ENCODE results near the gene MGA. TPM values are rescaled to one million over a fixed set of nuclear protein-coding genes. Genes with fewer than 3 reads are reported as not detected.
A peak's percentile ranks its signal among the peaks of the same experiment; 100 is the strongest.

The MGA gene
- total and polyA plus RNA-seq, 2 donors (not counting 1 experiment from before 2014, with no cell fraction given) = 6.5 to 33.7 TPM

DNA sequence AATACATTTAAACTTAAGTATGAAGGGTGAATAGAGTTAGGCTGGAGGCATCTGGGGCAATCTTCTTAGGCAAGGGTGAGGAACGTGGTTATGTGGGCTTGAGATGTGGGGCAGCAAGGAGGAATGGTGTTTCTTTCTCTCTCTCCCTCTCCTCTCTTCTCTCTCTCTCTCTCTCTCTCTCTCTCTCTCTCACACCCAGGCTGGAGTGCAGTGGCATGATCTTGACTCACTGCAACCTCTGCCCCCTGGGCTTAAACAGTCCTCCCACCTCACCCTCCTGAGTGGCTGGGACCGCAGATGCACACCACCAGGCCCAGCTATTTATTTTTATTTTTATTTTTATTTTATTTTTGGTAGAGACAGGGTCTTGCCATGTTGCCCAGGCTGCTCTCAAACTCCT is 4.0 kb upstream of the MGA start:
- Histone ChIP-seq H3K4me3 (replicated peaks in 1 of 4; ENCODE audit: control extremely low read depth in 1 of 4, insufficient read depth in 1 of 4, low read depth in 3 of 4, low read length in 4 of 4) (no peak overlapping the region), H3K9me3 (ENCODE audit: control insufficient read depth, insufficient read depth, low read depth, low read length) (no peaks in the 10 kb centered on the region), H3K27ac (ENCODE audit: insufficient read depth, low read length) (no peak overlapping the region), H3K27me3 (ENCODE audit: control insufficient read depth, insufficient read depth, low read length) (no peaks in the 10 kb centered on the region), H3K9ac (ENCODE audit: insufficient read depth, low read length) (no peak overlapping the region), H4K20me1 (ENCODE audit: control insufficient read depth, extremely low read depth, insufficient read depth, low read length) (no peaks in the 10 kb centered on the region), H3K79me2 (ENCODE audit: control insufficient read depth, insufficient read depth, low read length) (peaks cover 2% of the 10 kb centered on the region), H2AFZ (ENCODE audit: low read length) (no peak overlapping the region), H3K4me2 (ENCODE audit: extremely low read depth, insufficient read depth, low read length) (peak overlapping the region; percentile 44), H3K4me1 (ENCODE audit: control insufficient read depth, extremely low read depth, insufficient read depth, low read length) (peaks cover 5% of the 10 kb centered on the region), H3K36me3 (ENCODE audit: control insufficient read depth, insufficient read depth, low read length) (no peaks in the 10 kb centered on the region)
- DNase-seq (ENCODE audit: low read depth in 2 of 2) = peak; percentile 44 to 67
- no peak for TF ChIP-seq EZH2 (IDR thresholded peaks at IDR 0.05; ENCODE audit: low read length, missing control alignments)
- TF ChIP-seq CTCF (conservative IDR thresholded peaks at IDR 0.05 in 1 of 2, IDR thresholded peaks at IDR 0.05 in 1 of 2; ENCODE audit: low read depth in 1 of 2, low read length in 2 of 2) = no peak

DNA sequence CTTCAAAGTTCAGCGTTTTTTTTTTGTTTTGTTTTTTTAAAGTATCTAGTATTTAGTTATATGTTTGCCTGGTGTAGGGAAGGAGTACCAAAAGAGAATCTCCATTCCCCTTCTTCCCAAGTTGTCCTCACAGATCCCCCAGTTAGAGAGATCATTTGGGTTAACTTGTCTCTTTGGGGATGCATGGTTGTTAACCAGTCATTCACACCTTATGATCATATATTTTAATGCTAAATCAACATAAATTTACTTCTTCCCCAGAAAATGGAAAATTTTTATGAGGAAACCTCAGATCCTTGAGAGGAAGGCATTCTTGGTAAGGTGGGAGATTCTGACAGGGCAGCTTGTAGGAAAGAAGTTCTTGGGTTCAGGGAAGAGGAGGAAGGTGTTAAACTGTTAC is 1.5 kb upstream of the MGA start:
- no peaks in the 10 kb centered on the region for H4K20me1 ChIP-seq (ENCODE audit: control insufficient read depth, extremely low read depth, insufficient read depth, low read length)
- peaks cover 18% of the 10 kb centered on the region for H3K79me2 ChIP-seq (ENCODE audit: control insufficient read depth, insufficient read depth, low read length)
- H3K4me1 ChIP-seq (ENCODE audit: control insufficient read depth, extremely low read depth, insufficient read depth, low read length) = peaks cover 5% of the 10 kb centered on the region
- H2AFZ ChIP-seq (ENCODE audit: low read length) = no peak overlapping the region
- H3K4me2 ChIP-seq (ENCODE audit: extremely low read depth, insufficient read depth, low read length) = no peak overlapping the region
- no peak overlapping the region for H3K27ac ChIP-seq (ENCODE audit: insufficient read depth, low read length)
- H3K9me3 ChIP-seq (ENCODE audit: control insufficient read depth, insufficient read depth, low read depth, low read length) = no peaks in the 10 kb centered on the region
- H3K36me3 ChIP-seq (ENCODE audit: control insufficient read depth, insufficient read depth, low read length) = no peaks in the 10 kb centered on the region
- no peak overlapping the region for H3K9ac ChIP-seq (ENCODE audit: insufficient read depth, low read length)
- H3K4me3 ChIP-seq (replicated peaks in 1 of 4; ENCODE audit: control extremely low read depth in 1 of 4, insufficient read depth in 1 of 4, low read depth in 3 of 4, low read length in 4 of 4) = no peak overlapping the region
- H3K27me3 ChIP-seq (ENCODE audit: control insufficient read depth, insufficient read depth, low read length) = no peaks in the 10 kb centered on the region
- DNase-seq (ENCODE audit: low read depth in 2 of 2) = no peak
- no peak for TF ChIP-seq EZH2 (IDR thresholded peaks at IDR 0.05; ENCODE audit: low read length, missing control alignments)
- TF ChIP-seq CTCF (conservative IDR thresholded peaks at IDR 0.05 in 1 of 2, IDR thresholded peaks at IDR 0.05 in 1 of 2; ENCODE audit: low read depth in 1 of 2, low read length in 2 of 2) = no peak

GRCh38 chr15:41659190-41659589 is 1.0 kb upstream of the MGA start:
- Histone ChIP-seq H3K9me3 (ENCODE audit: control insufficient read depth, insufficient read depth, low read depth, low read length) (no peaks in the 10 kb centered on the region), H3K4me3 (replicated peaks in 1 of 4; ENCODE audit: control extremely low read depth in 1 of 4, insufficient read depth in 1 of 4, low read depth in 3 of 4, low read length in 4 of 4) (no peak overlapping the region), H3K4me1 (ENCODE audit: control insufficient read depth, extremely low read depth, insufficient read depth, low read length) (peaks cover 5% of the 10 kb centered on the region), H3K27me3 (ENCODE audit: control insufficient read depth, insufficient read depth, low read length) (no peaks in the 10 kb centered on the region), H3K27ac (ENCODE audit: insufficient read depth, low read length) (no peak overlapping the region), H3K4me2 (ENCODE audit: extremely low read depth, insufficient read depth, low read length) (no peak overlapping the region), H3K79me2 (ENCODE audit: control insufficient read depth, insufficient read depth, low read length) (peaks cover 18% of the 10 kb centered on the region), H3K9ac (ENCODE audit: insufficient read depth, low read length) (no peak overlapping the region), H3K36me3 (ENCODE audit: control insufficient read depth, insufficient read depth, low read length) (no peaks in the 10 kb centered on the region), H4K20me1 (ENCODE audit: control insufficient read depth, extremely low read depth, insufficient read depth, low read length) (no peaks in the 10 kb centered on the region), H2AFZ (ENCODE audit: low read length) (no peak overlapping the region)
- no peak for DNase-seq (ENCODE audit: low read depth in 2 of 2)
- TF ChIP-seq CTCF (conservative IDR thresholded peaks at IDR 0.05 in 1 of 2, IDR thresholded peaks at IDR 0.05 in 1 of 2; ENCODE audit: low read depth in 1 of 2, low read length in 2 of 2) (no peak), EZH2 (IDR thresholded peaks at IDR 0.05; ENCODE audit: low read length, missing control alignments) (no peak)
